SU-DHL-6 (cell line): ENCODE measurements around the gene SRPK2.

Experiments
- EZH2phosphoT487 ChIP-seq: fragments of 200-600 bp; sonication (generic), shearing (Covaris generic); conservative IDR thresholded peaks from 2 replicates; pipeline ENCODE4 v1.6.1; 2018; ENCODE audit warnings: mild to moderate bottlenecking, antibody characterized with exemption, low read length, moderate library complexity, mixed read lengths
- TF ChIP-seq, protein P1 (sequence below): fragments of 200-600 bp; sonication (generic); IDR thresholded peaks from one replicate; pipeline ENCODE4 v1.5.1; 2017; ENCODE audit warnings: antibody characterized with exemption, mild to moderate bottlenecking, low read length, moderate library complexity; ENCODE audit not compliant: insufficient read depth, poor library complexity, severe bottlenecking

GRCh38 chr7:105122619-105123018 is 266.1 kb downstream of the SRPK2 start:
- TF ChIP-seq, protein P1, sequence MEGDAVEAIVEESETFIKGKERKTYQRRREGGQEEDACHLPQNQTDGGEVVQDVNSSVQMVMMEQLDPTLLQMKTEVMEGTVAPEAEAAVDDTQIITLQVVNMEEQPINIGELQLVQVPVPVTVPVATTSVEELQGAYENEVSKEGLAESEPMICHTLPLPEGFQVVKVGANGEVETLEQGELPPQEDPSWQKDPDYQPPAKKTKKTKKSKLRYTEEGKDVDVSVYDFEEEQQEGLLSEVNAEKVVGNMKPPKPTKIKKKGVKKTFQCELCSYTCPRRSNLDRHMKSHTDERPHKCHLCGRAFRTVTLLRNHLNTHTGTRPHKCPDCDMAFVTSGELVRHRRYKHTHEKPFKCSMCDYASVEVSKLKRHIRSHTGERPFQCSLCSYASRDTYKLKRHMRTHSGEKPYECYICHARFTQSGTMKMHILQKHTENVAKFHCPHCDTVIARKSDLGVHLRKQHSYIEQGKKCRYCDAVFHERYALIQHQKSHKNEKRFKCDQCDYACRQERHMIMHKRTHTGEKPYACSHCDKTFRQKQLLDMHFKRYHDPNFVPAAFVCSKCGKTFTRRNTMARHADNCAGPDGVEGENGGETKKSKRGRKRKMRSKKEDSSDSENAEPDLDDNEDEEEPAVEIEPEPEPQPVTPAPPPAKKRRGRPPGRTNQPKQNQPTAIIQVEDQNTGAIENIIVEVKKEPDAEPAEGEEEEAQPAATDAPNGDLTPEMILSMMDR = no peak
- TF ChIP-seq EZH2phosphoT487 = no peak
